AG20443 (cell line): ENCODE results near the gene MEIOC.
"Not testable (repeated sequence)": the region's sequence is repeated elsewhere in the genome, so short reads cannot be mapped to it uniquely, and the experiment has no call there.

Experiments used
- DNase-seq: peaks from one replicate; pipeline ENCODE4 v3.0.0; 2012; ENCODE audit warnings: low spot score, mixed read lengths

MEIOC gene

DNA sequence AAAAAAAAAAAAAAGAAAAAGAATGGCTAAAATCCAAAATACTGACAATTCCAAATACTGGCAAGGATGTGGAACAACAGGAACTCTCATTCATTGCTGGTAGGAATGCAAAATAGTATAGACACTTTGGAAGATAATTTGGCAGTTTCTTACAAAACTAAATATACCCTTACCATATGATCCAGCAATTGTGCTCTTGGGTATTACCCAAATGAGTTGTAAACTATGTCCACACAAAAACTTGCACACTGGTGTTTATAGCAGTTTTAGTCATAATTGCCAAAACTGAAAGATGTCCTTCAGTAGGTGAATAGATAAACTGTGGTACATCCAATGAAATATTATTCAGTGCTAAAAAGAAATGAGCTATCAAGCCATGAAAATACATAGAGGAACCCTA, 8.5 kb upstream of the MEIOC start:
- DNase-seq, result no peak

DNA sequence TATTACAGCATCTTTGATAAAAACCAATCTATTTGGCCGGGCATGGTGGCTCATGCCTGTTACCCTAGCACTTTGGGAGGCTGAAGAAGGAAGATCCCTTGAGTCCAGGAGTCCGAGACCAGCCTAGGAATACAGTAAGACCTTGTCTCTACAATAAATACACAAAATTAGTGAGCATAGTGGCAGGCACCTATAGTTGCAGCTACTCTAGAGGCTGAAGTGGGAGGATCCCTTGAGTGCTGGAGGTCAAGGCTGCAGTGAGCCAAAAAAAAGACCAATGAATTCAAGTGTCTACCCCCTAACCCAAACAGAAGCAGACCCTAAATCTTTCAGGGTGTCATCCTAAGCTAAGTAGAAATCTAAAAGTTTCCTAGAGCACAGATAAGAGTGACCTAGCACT, 7.3 kb upstream of the MEIOC start:
- DNase-seq, result no peak

DNA sequence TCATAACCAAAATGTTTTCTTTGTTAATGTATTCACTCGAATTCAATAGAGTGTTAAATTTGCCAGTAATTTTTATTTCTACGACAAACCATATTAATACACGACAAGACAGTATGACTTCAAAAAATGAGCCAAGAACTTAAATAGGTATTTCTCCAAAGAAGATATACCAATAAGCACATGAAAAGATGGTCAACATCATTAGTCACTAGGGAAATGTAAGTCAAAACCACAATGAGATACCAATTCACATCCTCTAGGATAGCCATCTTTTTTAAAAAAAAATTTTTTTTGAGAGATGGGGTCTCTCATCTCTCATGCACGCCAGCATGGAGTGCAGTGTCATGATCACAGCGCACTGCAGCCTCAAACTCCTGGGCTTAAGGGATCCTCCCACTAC, 5.0 kb upstream of the MEIOC start:
- no peak for DNase-seq

DNA sequence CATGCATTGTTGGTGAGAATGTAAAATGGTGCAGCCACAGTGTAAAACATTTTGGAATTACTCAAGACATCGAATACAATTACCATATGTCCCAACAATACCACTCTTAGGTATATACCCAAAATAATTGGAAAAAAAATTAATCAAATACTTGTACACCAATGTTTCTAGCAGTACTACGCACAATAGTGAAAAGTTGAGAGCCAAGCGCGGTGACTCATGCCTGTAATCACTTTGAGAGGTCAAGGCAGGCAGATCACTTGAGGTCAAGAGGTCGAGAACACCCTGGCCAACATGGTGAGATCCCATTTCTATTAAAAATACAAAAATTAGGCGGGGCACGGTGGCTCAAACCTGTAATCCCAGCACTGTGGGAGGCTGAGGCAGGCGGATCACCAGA, 3.5 kb upstream of the MEIOC start:
- DNase-seq, result no peak

DNA sequence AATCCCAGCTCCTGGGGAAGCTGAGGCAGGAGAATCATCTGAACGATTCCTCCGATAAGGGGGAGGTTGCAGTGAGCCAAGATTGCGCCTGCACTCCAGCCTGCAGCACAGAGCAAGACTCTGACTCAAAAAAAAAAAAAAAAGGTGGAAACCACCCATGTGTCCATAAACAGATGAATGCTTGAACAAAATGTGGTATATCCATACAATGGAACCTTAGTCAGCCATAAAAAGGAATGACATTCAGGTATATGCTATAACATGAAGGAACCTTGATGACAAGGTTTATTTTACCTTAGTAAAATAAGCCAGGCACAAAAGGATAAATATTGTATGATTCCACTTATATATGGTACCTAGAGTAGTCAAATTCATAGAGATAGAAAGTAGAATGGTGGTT, 2.9 kb upstream of the MEIOC start:
- DNase-seq, result no peak

DNA sequence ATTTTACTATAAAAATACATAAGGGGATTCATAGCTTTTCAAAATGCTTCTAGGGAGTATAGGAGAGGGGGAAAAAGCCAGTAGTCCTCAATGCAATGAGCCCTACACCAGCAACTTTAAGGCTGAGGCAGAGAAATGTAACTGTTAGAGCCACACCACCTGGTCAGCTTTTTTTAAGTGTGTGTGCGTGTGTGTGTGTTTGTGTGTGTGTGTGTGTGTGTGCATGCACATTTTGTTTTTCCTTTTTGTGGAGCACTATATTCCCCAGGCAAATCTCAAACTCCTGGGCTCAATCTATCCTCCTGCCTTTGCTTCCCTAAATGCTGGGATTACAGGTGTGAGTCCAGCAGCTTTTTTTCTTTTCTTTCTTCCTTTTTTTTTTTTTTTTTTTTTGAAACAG, 2.3 kb upstream of the MEIOC start:
- no peak for DNase-seq

DNA sequence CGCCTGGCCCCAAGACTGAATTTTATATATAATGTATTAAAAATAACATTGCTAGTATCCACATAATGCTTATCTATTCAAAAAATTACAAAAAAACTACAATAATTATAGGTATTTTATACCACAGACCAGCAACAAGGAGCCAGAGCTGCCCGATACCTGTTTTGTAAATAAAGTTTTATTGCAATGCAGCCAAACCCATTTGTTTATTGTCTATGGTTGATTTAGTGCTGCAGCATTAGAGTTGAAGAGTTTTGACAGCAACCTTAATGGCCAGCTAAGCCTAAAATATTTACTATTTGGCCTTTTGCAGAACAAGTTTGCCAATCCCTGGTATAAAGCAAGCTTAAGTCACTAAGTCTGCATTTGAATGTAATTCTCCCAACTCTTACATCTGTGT, 5.6 kb downstream of the MEIOC start:
- no peak for DNase-seq

DNA sequence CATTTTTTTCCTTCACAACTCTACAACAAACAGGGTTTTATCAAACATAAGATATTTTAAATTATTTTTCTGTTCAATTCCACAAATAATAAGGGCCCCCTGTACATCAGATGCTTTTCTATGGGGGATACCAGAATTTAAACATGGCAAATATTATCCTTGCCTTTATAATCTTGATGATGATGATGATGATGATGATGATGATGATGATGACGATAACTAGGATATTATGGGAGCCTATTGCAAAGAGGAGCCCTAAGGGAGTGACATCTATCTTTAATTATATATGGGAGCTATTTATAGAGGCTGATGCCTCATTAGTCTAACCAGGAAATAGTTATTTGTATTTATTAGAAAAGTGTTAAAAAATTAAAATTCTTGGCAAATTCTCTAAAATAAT, 6.8 kb downstream of the MEIOC start:
- no peak for DNase-seq

DNA sequence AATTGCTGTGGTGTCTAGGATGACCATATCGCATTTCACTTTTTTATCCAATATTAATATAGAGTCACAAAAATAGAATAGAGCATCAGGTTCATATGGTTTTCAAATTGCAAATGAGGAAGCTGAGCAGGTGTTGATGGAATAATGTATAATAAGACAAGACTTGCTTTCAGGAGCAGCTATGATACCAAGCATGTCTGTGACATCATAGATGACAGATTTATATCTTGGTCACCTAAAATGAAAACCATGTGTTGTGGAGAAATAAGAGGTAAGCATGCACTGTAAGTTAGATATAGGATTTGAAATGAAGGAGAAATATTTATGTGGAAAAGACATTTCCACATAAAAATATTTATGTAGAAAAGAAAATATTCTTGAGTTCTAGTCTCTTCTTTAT, 8.6 kb downstream of the MEIOC start:
- DNase-seq, result no peak

DNA sequence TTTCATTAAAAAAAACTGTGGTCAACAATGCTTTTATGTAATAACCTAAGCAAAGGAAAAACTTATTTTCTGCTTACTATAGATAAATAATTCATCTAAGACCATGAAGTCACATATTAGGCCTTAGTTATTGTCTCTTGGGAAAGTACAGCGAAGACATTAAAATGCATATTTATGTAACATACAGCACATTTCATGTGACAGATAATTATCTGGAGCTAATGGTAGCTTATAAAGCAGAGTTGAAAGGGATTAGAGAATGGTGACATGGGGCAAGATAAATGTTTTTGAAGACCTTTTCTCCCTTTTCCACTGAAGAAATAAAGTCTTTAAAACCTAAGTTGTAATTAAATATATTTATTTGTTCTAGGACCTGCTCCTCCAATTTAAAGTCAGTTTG, 9.7 kb downstream of the MEIOC start:
- no peak for DNase-seq

DNA sequence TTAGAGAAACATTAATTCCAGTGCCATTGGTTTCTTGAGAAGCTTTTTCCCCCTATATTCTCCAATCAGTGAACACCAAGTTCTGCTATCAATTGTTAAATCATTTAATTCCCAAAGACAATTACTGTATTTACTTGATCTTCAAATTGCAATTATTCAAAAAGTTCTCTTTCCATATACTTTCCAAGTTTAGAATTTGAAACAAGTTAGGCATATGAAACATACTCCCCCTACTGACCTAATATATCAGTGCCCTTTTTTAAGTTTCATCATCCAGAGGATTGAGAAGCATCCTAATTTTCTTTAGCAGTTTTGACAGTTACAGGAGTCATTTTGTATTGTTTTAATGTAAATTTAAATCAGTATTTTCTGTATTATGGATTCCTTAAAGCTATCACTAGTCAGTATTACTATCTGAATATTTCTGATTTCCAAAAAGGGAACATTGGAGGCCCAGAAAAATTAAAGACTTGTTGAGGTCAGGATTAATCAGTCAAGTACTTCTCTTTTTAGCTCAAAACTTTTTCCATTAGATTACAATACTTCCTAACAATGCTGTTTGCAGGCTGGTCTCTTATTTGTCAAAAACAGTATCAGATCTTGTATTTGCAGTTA, 16.3 kb downstream of the MEIOC start:
- DNase-seq, result peak; percentile 27

DNA sequence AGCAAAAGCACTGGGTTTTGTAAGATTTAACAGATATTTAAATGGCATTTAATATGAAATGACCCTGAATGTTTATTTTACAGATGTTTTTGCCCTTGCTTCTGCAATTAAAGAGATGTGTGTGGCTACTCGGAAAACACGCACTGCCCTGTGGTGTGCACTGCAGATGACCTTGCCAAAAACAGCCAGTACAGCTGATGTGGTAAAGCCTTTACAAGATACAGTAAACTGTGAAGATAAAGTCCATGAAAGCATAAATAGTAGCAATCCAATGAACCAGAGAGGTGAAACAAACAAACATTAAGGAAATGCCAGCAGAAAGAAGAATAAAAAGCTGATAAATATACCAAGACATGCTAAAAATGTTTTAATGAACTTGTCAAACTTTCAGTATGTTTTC, 17.6 kb downstream of the MEIOC start:
- no peak for DNase-seq

DNA sequence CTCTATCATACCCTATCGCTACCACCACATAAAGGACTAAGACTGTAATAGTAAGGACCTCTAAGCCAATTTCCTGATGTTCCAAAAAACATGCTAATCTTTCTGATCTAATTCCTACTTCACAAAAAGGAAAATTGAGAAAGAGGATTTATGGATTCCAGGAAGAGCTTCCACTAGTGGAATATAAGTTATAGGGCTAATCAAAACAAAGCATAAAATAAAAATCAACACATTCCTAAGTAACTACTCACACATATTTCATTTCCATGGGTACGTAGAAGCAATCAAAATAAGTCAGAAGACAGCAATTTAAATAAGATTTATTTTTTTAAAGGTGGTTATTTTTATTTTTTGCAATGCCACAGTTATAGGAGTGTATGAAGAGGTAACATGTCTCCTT, 20.9 kb downstream of the MEIOC start:
- no peak for DNase-seq

DNA sequence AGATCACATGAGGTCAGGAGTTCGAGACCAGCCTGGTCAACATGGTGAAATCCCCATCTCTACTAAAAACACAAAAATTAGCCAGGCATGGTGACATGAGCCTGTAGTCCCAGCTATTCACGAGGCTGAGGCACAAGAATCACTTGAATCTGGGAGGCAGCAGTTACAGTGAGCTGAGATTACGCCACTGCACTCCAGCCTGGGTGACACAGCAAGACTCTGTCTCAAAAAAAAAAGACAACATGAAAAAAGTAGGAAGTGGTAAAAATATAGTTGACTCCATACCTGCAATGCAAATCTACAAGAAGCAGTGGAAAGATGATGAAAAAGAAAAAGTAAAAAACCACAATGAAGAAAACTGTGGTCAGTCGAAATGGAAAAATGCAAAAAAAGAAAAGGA, 27.0 kb downstream of the MEIOC start:
- not testable (repeated sequence) for DNase-seq

DNA sequence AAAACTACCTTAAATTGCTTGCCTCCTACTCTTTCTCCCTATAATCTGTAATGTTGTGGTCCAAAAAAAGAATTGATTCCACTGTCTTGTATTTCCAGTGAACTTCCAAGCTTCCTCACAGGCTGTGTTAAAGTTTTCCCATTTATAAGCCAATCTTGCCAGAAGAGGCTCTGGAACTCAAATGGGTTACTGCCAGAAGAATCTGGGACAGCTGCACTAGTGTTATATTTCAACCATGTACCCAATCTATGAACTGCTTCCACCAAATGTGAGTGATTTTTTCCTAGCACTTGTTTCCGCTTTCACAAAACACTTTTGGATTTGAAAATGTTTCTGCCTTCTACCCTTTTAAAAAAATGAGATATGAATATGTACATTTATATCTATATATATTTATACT, 31.5 kb downstream of the MEIOC start:
- DNase-seq, result no peak

DNA sequence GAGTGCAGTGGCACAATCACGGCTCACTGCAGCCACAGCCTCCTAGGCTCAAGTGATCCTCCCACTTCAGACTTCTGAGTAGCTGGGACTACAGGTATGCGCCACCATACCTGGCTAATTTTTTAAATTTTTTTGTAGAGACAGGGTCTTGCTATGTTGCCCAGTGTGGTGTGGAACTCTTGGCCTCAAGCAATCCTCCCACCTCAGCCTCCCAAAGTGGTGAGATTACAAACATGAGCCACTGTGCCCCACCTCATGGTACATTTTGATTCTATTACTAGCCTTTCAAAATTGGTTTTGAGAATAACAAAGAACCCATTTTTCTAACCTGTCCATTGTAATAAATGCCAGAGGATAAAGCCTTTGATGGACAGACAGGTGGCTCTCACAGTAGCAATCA, 31.9 kb downstream of the MEIOC start:
- DNase-seq, result no peak

DNA sequence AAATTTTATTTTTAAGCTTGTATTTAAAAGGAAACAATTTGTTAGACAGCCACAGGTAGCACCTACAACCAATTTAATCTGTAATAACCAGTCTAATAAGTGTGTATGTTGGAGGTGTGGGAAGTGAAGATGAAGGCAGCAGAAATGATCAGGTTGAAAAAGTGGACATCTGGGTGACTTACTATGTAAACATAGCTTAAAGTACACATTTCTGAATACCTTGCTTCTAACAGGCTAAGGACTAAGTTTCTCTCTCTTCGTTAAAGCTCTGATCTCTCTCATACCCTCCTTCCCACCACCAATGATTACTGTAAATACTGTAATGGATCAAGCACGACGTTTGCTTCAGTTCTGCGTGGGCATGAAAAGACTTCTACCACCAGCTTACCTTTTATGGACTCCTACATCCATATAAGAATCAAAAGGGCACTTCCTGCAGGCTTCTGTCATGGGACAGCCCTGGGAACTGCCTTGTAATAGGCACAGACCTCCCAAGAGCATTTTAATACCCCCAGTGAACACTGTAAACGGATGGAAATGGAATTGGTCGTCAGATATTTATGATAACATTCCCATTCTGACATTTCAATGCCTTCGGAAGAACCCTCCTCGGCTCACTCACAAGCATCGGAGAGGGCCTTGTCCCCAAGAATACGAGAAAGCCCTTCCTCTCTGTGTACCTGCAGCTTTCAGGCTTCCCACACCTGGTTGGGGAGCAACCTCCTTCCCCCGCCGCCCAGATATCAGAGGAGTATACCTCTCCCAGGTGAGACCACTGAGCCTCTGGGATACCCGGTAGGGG, 32.6 kb downstream of the MEIOC start:
- no peak for DNase-seq

DNA sequence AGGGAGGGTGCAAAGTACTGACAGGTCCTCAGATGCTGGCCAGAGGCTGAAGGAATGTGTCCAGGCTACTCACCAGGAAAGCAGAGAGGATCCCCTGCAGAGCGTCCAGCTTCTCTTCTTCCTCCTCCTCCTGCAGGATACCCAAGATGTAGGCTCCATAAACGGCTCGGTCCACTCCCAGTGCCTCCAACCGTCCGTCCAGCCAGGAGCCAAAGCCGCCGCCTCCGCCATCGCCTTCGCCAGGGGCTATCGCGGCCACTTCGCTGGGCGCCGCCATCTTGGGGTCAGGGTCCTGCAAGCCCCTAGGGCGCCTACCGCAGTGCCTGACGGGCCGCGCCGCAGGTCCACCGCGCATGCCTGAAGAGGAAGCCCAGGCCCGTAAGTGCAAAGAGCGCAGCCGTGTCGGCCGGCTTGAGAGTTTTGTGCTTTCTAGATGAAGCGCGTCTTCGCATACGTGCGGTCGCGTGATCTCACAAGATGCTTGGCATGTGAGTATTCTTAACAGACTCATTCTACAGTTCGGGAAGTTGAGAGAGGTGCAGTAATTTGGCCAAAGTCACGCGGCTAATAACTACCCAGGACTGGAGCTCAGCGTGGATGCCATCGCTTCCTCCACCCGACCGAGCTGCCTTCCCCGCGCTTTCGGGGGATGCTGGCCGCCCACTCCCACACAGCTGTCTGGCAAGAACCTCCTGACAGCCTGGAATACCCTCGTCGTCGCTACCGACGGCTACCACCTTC, 33.4 kb downstream of the MEIOC start, which contains the start of gene CCDC43:
TSS of gene CCDC43 (minus strand) at position 300 of the 741 bp plus-strand sequence. CDS start at position 277, 23 bp downstream.
- peak; percentile 99 for DNase-seq

DNA sequence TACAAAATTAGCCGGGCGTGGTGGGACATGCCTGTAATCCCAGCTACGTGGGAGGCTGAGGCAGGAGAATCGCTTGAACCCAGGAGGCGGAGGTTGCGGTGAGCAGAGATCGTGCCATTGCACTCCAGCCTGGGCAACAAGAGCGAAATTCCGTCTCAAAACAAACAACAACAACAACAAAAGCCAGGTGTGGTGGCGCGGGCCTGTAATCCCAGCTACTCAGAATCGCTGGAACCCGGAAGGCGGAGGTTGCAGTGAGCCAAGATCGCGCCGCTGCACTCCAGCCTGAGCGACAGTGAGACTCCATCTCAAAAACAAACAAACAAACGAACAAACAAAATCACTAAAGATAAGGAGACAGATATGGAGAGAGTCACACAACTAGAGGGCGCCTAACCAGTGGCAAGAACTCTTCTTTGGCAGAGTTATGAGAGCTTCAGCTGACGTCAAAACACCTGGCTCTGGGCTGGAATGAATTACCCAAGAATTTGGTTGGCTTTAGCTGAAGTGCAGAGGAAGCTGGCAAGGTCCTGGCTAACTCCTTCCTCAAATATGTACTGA, 34.6 kb downstream of the MEIOC start:
- DNase-seq, result not testable (repeated sequence)

DNA sequence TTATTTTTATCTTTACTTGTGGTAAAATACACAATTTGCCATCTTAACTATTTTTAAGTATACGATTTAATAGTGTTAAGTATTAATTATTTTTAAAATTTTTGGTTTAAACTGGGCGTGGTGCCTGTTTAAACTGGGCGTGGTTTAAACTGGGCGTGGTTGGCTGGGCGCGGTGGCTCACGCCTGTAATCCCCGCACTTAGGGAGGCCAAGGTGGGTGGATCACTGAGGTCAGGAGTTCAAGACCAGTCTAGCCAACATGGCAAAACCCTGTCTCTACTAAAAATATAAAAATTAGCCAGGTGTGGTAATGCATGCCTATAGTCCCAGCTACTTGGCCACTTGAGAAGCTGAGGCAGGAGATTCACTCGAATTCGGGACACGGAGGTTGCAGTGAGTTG, 37.3 kb downstream of the MEIOC start:
- no peak for DNase-seq

DNA sequence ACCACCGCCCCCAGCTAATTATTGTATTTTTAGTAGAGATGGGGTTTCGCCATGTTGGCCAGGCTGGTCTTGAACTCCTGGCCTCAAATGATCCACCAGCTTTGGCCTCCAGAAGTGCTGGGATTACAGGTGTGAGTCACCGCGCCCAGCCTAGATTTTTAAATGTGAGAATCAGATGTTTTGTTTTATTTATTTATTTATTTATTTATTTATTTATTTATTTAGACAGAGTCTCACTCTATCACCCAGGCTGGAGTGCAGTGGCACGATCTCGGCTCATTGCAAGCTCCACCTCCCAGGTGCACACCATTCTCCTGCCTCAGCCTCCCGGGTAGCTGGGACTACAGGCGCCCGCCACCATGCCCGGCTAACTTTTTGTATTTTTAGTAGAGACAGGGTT, 44.0 kb downstream of the MEIOC start:
- DNase-seq, result not testable (repeated sequence)

DNA sequence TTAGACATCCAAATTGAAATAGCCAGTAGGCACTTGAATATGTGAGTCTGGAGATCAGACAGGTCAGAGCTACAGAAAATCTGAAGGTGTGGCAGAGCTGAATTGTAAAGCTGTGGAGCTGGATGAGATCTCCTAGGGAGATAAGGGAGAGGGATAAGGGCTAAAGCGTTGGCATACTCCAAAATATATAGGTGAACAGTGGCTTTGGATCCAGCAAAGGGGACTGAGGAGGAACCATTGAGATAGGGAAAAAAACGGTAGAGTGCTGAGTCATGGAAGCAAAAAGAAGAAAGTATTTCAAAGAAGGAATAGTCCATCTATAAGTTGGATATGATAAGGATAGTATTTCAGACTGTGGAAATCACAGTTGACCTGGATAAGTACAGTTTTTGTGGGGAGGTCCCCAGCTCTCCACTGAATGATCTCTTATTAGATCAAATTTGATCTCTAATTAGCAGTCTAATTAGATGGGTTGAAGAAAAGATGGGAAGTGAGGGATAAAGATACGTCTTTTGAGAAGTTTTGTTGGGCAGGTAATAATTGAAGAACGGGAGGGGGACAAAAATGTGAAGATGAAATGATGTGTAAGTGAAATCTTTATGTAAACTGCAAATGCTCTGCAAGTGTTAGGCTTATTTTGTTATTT, 51.6 kb downstream of the MEIOC start:
- DNase-seq, result no peak
